Lower leg skin (tissue), 3 donors: Measurements from ENCODE around the gene OLA1.

Source experiments
- POLR2A ChIP-seq, 2 donors: fragments of 450-650 bp; IDR thresholded peaks; one replicate each; pipeline ENCODE4 v1.6.1; 2016 to 2017; ENCODE audit warnings: antibody characterized with exemption in 2 of 2, mild to moderate bottlenecking in 1 of 2, moderate library complexity in 1 of 2
- TF ChIP-seq, protein P1 (sequence below), 3 donors: fragments of 450-650 bp; IDR thresholded peaks; one replicate each; pipeline ENCODE4 v1.5.1; 2016; ENCODE audit warnings: antibody characterized with exemption in 3 of 3, mild to moderate bottlenecking in 3 of 3, moderate library complexity in 2 of 3

DNA sequence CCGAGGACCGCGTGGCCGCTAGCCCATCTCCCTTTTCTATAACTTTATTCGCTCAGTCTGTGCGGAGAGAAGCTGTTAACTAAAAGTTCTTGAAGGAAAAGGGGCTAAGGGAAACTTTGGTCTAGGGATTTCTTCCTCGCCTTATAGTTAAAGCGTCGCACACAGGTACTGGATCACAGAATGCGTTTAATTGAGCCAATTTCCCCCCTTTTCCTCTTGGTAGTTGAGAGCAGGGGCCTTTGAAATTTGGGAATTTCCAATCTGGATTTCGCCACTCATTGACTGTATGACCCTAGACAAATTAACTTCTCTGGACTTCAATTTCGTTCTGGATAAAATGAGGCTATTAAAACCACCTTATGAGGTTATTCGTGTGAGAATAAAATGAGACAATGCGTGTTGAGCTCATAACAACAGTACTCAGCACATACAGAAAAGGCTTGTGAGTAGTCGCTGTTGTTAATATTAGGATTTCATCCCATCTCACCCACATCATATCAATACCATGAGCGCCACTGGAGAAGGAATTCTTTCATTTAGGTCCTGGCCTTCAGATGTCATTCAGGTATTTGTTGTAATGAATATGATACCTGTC is 763 bp upstream of the OLA1 start:
- TF ChIP-seq, protein P1, sequence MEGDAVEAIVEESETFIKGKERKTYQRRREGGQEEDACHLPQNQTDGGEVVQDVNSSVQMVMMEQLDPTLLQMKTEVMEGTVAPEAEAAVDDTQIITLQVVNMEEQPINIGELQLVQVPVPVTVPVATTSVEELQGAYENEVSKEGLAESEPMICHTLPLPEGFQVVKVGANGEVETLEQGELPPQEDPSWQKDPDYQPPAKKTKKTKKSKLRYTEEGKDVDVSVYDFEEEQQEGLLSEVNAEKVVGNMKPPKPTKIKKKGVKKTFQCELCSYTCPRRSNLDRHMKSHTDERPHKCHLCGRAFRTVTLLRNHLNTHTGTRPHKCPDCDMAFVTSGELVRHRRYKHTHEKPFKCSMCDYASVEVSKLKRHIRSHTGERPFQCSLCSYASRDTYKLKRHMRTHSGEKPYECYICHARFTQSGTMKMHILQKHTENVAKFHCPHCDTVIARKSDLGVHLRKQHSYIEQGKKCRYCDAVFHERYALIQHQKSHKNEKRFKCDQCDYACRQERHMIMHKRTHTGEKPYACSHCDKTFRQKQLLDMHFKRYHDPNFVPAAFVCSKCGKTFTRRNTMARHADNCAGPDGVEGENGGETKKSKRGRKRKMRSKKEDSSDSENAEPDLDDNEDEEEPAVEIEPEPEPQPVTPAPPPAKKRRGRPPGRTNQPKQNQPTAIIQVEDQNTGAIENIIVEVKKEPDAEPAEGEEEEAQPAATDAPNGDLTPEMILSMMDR (IDR thresholded peaks at IDR 0.05) = no peak
- no peak for TF ChIP-seq POLR2A (IDR thresholded peaks at IDR 0.05)
